Panc1 (cell line): Measurements from ENCODE around the gene SMARCA2. TPM values are rescaled to one million over a fixed set of nuclear protein-coding genes. Genes with fewer than 3 reads are reported as not detected.

Experiments
- ATAC-seq: fragments of 200-7000 bp; cut with Tn5 transposase; 2 replicates; pipeline ENCODE4 v1.9.1; 2020; ENCODE audit warnings: mild to moderate bottlenecking, moderate library complexity
- Bru-seq: library from RNA; stranded (reverse); fragments of 400-500 nt; gene quantifications from one replicate; lab custom pipeline; 2021; lab: Mats Ljungman, UMichigan
- BruChase-seq, 2 experiments: library from RNA; stranded (reverse); fragments of 400-500 nt; gene quantifications; one replicate each; lab custom pipeline; 2021; lab: Mats Ljungman, UMichigan
- BruUV-seq: library from RNA; stranded (reverse); fragments of 400-500 nt; replicated peaks from 2 replicates; lab custom pipeline; 2021; lab: Mats Ljungman, UMichigan
- CTCF ChIA-PET: fragments of 300-600 bp; sonication (Branson Sonifier 250); formaldehyde crosslinking; loops from one replicate; lab custom pipeline; 2022; ENCODE audit warnings: antibody characterized with exemption; lab: Charles Lee
- POLR2A ChIA-PET: fragments of 300-600 bp; sonication (Branson Sonifier 250); formaldehyde crosslinking; loops from one replicate; lab custom pipeline; 2022; ENCODE audit warnings: antibody characterized with exemption; lab: Charles Lee
- DNase-seq: peaks from one replicate; pipeline ENCODE4 v3.0.0-alpha.2; 2010; ENCODE audit warnings: low read depth, low spot score
- H3K27ac ChIP-seq: 2 replicates; pipeline ENCODE4 v1.5.1; 2011; ENCODE audit warnings: mild to moderate bottlenecking, low read length, inconsistent platforms
- H3K27me3 ChIP-seq: fragments of 200-500 bp; sonication (Bioruptor generic); 2 replicates; pipeline ENCODE4 v1.6.0; 2014; ENCODE audit warnings: low read length, inconsistent platforms; ENCODE audit not compliant: control insufficient read depth, insufficient read depth
- H3K36me3 ChIP-seq: fragments of 200-500 bp; sonication (Bioruptor generic); 2 replicates; pipeline ENCODE4 v1.5.1; 2014; ENCODE audit warnings: inconsistent platforms, mild to moderate bottlenecking, low read length, moderate library complexity; ENCODE audit not compliant: control insufficient read depth, insufficient read depth
- H3K4me1 ChIP-seq: 2 replicates; pipeline ENCODE4 v1.5.1; 2011; ENCODE audit warnings: inconsistent platforms, mild to moderate bottlenecking, low read length, moderate library complexity; ENCODE audit not compliant: control insufficient read depth, insufficient read depth
- H3K4me3 ChIP-seq, 2 experiments: 2 replicates each; pipeline ENCODE4 v1.5.1; 2011 to 2012; ENCODE audit warnings: low read depth in 2 of 2, low read length in 2 of 2, mild to moderate bottlenecking in 2 of 2, inconsistent platforms in 1 of 2, moderate library complexity in 1 of 2
- H3K9me3 ChIP-seq: fragments of 200-500 bp; sonication (Bioruptor generic); 2 replicates; pipeline ENCODE4 v1.5.1; 2014; ENCODE audit warnings: low read depth, mild to moderate bottlenecking, inconsistent platforms, low read length, moderate library complexity; ENCODE audit not compliant: control insufficient read depth, insufficient read depth
- CTCF ChIP-seq: fragments of 450-650 bp; IDR thresholded peaks from 2 replicates; pipeline ENCODE4 v1.5.1; 2017; ENCODE audit warnings: mild to moderate bottlenecking
- POLR2AphosphoS5 ChIP-seq: IDR thresholded peaks from 2 replicates; pipeline ENCODE4 v1.6.1; 2012; ENCODE audit warnings: mild to moderate bottlenecking, low read depth, low read length, moderate library complexity
- REST ChIP-seq, 2 experiments: IDR thresholded peaks; 2 replicates each; pipeline ENCODE4 v1.6.1; 2011 to 2012; ENCODE audit warnings: low read depth in 2 of 2, control low read depth in 1 of 2, low read length in 1 of 2, mild to moderate bottlenecking in 1 of 2, moderate library complexity in 1 of 2; ENCODE audit not compliant: insufficient read depth in 1 of 2
- SIN3A ChIP-seq: IDR thresholded peaks from 2 replicates; pipeline ENCODE4 v1.6.1; 2012; ENCODE audit warnings: low read depth, mild to moderate bottlenecking, low read length, moderate library complexity, borderline replicate concordance; ENCODE audit not compliant: insufficient read depth
- TCF7L2 ChIP-seq: IDR thresholded peaks from 2 replicates; pipeline ENCODE4 v1.6.1; 2011; ENCODE audit warnings: mild to moderate bottlenecking, low read depth, low read length, inconsistent platforms
- in situ Hi-C: cut with HindIII; loops from 2 replicates; pipeline ENCODE4 v1.10.0; 2016; ENCODE audit warnings: low sequenced_read_pairs, low pct_unique_long_range_greater_than_20kb
- intact Hi-C: fragments of 100-400 bp; cut with micrococcal nuclease; formaldehyde crosslinking; loops from one replicate; pipeline ENCODE4 v1.10.0; 2022; ENCODE audit not compliant: unreplicated experiment
- long read RNA-seq: library from polyadenylated mRNA; unstranded; transcript quantifications from one replicate; pipeline ENCODE4 v2.0.0, GENCODE V29; 2021; ENCODE audit not compliant: unreplicated experiment
- polyA plus RNA-seq: library from polyadenylated mRNA; unstranded; fragments of >200 nt; gene quantifications from one replicate; pipeline ENCODE4 v1.2.1, GENCODE V29; 2012; ENCODE audit warnings: missing spikeins; ENCODE audit not compliant: insufficient read length
- total RNA-seq: library from RNA; stranded (reverse); gene quantifications from one replicate; pipeline ENCODE4 v1.2.1, GENCODE V29; 2021; ENCODE audit not compliant: unreplicated experiment

Gene SMARCA2
- total RNA-seq (13.3 TPM), Bru-seq, nascent RNA (percentile 48 among the genes with signal in this experiment), BruChase-seq, experiment 1, labeled RNA remaining after a 2-hour chase (percentile 42 among the genes with signal in this experiment), BruChase-seq, experiment 2, labeled RNA remaining after a 6-hour chase (percentile 44 among the genes with signal in this experiment)
- polyA plus RNA-seq: 8.0 TPM
- long read RNA-seq, full-length matches to known transcripts: 2 of 15 reads
- long read RNA-seq, partial matches to known transcripts: 10 of 15 reads
- long read RNA-seq, other reads (novel, unspliced or antisense): 3 of 15 reads

- DNase-seq (no peak), ATAC-seq (peak; percentile 91)
- Histone ChIP-seq H3K27ac (no peak within 1 kb of the TSS), H3K9me3 (no peaks in the 10 kb centered on the region), H3K27me3 (no peaks in the 10 kb centered on the region), H3K4me3 (peak within 1 kb of the TSS; percentile 58 to 68), H3K36me3 (no peaks in the 10 kb centered on the region), H3K4me1 (no peaks in the 10 kb centered on the region)
- POLR2A ChIA-PET: no interaction called here
- BruUV-seq: no TSS peak
- CTCF ChIA-PET: no interaction called here
- intact Hi-C loops: no loop called here
- TF ChIP-seq TCF7L2 (no peak), POLR2AphosphoS5 (no peak), REST (IDR thresholded peaks at IDR 0.05; ENCODE audit: insufficient read depth in 1 of 2, low read depth in 2 of 2, low read length in 1 of 2) (no peak), SIN3A (no peak), CTCF (no peak)
- in situ Hi-C loops: no loop called here
Observed at GRCh38 chr9:2014696-2015580, at the start of gene SMARCA2. TSS of gene SMARCA2 (plus strand) at chr9:2015347. CDS start at chr9:2029023, 13,676 bp downstream.

- intact Hi-C loops: no loop called here
- ATAC-seq: no peak
- Histone ChIP-seq H3K4me3 (no peak overlapping the region), H3K36me3 (no peaks in the 10 kb centered on the region), H3K27ac (no peak overlapping the region), H3K4me1 (no peaks in the 10 kb centered on the region), H3K27me3 (no peaks in the 10 kb centered on the region), H3K9me3 (no peaks in the 10 kb centered on the region)
- POLR2A ChIA-PET: no interaction called here
- TF ChIP-seq POLR2AphosphoS5 (no peak), CTCF (no peak), SIN3A (no peak), TCF7L2 (no peak), REST (IDR thresholded peaks at IDR 0.05; ENCODE audit: insufficient read depth in 1 of 2, low read depth in 2 of 2, low read length in 1 of 2) (no peak)
- DNase-seq: no peak
- BruUV-seq: no TSS peak
- CTCF ChIA-PET: no interaction called here
- in situ Hi-C loops: no loop called here
Observed at GRCh38 chr9:1966725-1967366, 48.3 kb upstream of the SMARCA2 start.
